A204.1 (cell line): ENCODE results near the gene PMS2.
"Not testable (repeated sequence)": the region's sequence is repeated elsewhere in the genome, so short reads cannot be mapped to it uniquely, and the experiment has no call there.

Source experiments
- FAIRE-seq: peaks from 2 replicates; lab custom pipeline; 2012; peaks lifted over from hg19 to GRCh38; lab: Jason Lieb, UNC

Gene PMS2

GRCh38 chr7:6015917-6016652 lies 7.2 kb upstream of the PMS2 start:
- FAIRE-seq = no peak

- no peak for FAIRE-seq
These were observed 3.7 kb upstream of the PMS2 start for GRCh38 chr7:6012355-6013104.

DNA sequence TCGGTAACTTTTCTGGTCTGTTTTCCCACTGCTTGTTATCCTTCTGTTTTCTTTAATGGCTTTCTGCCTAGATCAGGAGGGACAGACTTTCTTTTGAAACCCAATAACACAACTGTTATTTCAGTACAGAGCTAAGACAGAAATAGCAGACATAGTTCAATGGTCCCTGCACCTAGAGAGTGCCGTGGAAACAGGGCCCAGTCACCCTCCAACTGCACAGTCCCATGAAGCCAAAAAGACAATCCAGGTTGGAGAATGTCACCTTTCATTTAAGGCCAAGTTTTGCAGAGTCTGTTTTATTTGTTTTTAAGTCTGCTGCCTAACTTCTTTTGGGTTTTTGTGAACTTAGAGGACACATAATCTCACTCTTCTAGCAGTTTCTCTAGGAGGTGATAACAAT lies 2.7 kb upstream of the PMS2 start:
- no peak for FAIRE-seq

DNA sequence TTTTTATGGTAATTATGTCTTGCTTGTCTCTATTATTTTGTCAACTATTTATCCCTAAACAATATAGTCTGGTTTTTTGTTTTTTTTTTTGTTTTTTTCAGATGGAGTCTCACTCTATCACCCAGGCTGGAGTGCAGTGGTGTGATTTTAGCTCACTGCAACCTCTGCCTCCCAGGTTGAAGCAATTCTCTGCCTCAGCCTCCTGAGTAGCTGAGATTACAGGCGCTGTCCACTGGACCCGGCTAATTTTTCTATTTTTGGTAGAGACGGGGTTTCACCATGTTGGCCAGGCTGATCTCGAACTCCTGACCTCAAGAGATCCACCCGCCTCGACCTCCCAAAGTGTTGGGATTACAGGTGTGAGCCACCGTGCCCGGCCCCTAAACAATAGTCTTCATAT lies 1.5 kb upstream of the PMS2 start:
- FAIRE-seq = not testable (repeated sequence)

- not testable (repeated sequence) for FAIRE-seq
These were observed 836 bp downstream of the PMS2 start for GRCh38 chr7:6007835-6008590.

- no peak for FAIRE-seq
These were observed 1.5 kb downstream of the PMS2 start for GRCh38 chr7:6007386-6007785.

DNA sequence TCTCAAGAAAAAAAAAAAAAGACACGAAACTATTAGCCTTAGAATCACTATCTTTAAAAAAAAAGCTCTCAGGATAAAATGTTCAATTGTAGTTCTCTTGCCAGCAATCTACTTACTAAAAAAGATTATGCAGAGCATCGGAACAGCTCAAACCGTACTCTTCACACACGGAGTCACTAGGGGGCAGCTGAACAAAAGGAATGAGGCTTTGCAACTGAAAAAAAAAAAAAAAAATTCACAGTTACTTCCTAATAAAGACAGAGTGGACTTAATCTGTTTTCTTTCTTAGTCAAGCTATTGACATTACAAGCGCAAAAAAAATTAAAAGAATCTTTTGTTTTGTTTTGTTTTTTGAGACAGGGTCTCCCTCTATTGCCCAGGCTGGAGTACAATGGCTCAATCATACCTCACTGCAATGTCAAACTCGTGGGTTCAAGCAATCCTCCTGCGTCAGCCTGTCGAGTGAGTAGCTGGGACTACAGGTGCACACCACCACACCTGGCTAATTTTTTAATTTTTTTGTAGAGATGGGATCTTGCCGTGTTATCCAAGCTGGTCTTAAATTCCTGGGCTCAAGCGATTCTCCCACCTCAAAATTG lies 11.5 kb downstream of the PMS2 start:
- peak; percentile 94 for FAIRE-seq

DNA sequence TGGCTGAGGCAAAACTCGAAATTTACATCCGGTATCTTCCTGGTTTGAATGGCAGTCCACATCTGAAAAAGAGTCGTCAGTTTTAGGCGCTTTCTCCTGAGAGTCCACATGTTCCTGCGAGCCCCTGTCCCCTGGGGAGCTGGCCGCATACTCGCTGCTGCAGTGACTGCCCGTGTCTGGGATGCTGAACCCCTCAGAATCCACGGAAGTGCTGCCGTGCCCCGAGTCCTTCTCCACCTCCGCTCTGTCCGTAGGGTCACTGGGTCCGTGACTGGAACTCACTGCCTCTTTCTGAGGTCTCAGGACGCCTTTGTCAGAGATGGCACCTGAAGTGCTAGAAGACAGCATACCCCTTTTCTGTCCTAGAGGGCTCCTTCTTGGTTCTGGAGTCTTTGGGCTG lies 21.8 kb downstream of the PMS2 start:
- FAIRE-seq = not testable (repeated sequence)

DNA sequence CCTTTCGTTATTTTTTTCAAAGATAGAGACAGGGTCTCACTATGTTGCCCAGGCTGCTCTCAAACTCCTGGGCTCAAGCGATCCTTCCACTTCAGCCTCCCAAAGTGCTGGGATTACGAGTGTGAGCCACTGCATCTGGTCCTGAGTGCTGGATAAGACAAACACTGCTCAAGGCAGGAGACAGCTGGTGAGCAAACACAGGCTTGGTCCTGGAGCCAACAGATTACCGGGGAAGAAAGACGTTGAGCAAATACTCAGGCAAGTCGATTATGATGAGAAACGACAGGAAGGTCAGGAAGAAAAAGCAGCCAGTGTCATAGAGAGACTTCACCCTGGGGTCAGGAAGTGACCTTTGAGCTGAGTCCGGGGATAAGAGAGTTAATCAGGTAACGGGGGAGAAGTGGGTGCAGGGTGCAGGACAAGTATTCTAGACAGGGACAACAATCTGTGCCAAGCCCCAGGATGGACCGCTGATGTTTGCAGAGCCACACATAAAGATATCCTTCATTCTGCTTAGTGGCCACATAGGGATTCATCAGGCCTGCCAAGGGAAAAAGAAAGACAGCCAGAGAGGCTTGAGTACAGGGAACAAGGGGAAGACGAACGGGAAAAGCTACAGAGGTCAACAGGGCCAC lies 29.1 kb downstream of the PMS2 start:
- FAIRE-seq = not testable (repeated sequence)

- not testable (repeated sequence) for FAIRE-seq
These were observed 35.3 kb downstream of the PMS2 start for GRCh38 chr7:5973580-5973979.

GRCh38 chr7:5970347-5970911 lies 38.4 kb downstream of the PMS2 start, which contains the start of gene RSPH10B:
RSPH10B (minus strand) TSS chr7:5970689; CDS start chr7:5967116, 3,573 bp downstream.
- not testable (repeated sequence) for FAIRE-seq

DNA sequence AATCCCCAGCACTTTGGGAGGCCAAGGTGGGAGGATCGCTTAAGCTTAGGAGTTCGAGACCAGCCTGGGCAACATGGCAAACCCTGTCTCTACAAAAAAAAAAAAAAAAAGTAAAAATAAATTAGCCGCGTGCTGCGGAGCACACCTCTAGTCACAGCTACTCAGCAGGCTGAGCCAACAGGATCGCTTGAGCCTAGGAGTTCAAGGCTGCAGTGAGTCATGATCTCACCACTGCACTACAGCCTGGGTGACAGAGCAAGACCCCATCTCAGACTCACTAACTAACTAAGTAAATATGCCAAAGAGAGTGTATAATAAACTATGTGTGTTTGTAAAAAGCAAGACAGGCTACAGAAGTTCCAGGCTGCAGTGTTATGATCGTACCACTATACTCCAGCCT lies 45.0 kb downstream of the PMS2 start:
- not testable (repeated sequence) for FAIRE-seq

DNA sequence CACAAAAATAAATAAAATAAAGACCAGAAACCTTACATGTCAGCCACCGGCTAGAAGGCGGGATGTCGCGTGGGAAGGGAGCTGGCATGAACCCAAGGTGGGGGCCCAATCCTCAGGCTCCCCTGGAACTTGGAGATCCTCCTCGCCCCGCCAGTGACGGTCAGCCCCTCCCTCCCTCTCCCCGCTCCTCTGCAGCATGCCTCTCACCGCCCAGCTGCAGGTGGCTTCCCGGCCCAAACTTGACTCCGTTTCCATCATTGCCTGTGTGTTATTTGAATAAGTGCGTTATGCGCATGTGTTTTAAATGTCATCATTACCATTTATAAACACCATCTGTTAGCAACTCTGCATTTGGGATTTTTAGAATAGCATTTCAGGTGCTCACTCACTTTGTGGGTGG lies 45.6 kb downstream of the PMS2 start:
- FAIRE-seq = not testable (repeated sequence)

GRCh38 chr7:5934945-5935450 lies 73.9 kb downstream of the PMS2 start:
- not testable (repeated sequence) for FAIRE-seq

DNA sequence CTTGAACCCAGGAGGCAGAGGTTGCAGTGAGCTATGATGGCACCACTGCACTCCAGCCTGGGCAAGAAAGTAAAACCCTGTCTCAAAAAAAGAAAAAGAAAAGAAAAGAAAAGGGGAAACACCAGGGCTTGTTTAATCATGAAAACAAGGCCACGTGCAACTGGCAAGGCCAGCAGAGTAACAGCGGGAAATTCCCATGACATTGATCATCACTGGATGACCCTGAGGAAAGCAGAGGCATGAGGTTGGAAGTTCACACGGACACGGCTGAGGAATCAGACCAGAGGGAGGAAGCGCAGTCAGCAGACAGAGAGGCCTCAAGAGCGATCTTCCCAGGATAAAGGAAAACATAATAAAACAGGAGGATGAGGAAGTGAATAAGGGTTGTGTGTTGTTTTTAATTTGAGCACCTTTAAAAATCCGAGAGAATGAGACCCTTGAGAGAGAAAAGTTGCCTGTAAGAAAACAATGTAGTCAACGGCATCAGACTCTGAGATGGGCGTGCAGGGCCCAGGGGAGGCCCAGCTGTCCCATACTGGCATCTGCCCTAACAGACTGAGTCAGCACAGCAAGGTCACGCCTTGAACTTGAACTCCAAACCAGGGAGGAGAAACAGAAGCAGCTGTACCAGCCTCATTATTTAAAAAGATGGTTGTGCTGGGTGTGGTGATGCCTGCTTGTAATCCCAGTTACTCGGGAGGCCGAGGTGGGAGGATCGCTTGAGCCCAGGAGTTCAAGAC lies 76.8 kb downstream of the PMS2 start:
- FAIRE-seq = not testable (repeated sequence)

DNA sequence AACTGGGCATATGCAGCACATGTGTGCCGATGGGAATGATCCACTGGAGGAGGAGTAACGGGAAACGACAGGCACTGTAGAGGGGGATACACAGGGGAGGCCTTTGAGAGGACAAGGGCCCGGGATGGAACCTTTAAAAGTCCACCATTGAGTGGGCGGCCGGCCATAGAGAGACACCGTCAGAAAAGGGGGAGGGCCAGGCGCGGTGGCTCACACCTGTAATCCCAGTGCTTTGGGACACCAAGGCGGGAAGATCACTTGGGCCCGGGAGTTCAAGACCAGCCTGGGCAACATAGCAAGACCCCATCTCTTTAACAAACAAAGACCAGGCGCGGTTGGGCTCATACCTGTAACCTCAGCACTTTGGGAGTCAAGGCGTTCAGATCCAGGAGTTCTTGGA lies 77.6 kb downstream of the PMS2 start:
- FAIRE-seq = not testable (repeated sequence)

GRCh38 chr7:5930290-5930689 lies 78.6 kb downstream of the PMS2 start:
- FAIRE-seq = not testable (repeated sequence)

DNA sequence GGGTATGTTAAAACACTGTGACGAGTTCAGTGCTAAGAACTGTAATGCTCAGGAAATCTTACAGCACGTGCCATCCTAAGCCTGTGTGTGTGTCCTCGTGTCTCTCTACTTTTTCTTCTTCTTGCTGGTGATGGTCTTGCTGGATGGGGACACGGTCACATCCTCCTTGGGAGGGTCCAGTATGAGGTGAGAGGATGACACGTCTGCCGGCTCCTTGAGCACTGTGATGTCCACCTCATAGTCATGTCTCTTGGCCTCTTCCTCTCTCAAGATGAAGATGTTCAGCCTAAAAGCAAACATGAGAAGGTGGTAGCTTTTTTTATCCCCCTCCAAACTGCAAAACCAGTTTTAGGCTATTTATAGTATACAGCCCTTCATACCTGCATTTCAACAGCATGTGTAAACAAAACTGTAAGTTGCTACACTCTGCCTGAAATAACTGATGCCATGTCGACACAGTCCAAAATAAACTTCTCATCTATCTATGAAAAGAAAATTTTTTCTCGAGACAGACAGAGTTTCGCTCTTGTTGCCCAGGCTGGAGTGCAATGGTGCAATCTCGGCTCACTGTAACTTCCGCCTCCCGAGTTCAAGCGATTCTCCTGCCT lies 82.5 kb downstream of the PMS2 start:
- FAIRE-seq = not testable (repeated sequence)

DNA sequence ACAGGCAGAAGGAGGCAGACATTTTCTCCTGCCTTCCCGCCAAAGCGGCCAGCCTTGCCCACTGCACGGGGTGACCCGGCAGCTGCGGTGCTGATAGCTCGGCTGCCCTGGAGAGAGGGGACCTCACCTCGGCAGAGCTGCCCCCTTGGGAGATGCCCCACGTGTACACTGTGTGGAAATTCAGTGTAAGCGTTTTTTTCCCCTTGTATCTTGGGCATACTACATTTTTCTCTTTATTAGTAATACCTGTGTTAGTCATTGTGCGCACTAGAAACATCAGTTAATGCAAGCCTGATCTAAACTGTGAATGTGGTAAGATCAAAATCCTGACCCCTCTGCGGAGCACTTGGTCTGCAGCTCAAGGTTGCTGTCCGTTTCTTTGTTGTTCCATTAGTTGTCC lies 84.2 kb downstream of the PMS2 start:
- FAIRE-seq = not testable (repeated sequence)

- not testable (repeated sequence) for FAIRE-seq
These were observed 84.7 kb downstream of the PMS2 start for GRCh38 chr7:5924180-5924579.
